Measurements from ENCODE around the gene TBX1.
"Not testable (repeated sequence)": the region's sequence is repeated elsewhere in the genome, so short reads cannot be mapped to it uniquely, and the experiment has no call there.

TBX1 gene

GRCh38 chr22:19763458-19764298 lies 3.1 kb downstream of the TBX1 start:
- no peak for DNase-seq

DNA sequence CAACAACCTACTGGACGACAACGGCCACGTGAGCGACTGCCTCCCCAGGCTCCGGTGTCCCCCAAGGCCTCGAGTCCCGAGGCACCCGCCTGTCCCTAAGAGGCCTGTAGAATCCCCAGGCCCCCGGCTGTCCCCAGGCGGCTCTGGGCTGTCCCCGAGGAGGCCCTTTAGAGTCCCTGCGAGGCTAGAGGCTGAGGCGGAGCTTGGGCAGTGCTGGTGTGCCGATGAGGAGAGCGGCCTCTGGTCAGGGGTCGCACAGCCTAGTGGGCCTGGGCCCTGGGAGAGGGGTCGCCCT lies 3.7 kb downstream of the TBX1 start:
- DNase-seq: no peak

- no peak for DNase-seq
These were observed 4.3 kb downstream of the TBX1 start for GRCh38 chr22:19764636-19765476.

DNA sequence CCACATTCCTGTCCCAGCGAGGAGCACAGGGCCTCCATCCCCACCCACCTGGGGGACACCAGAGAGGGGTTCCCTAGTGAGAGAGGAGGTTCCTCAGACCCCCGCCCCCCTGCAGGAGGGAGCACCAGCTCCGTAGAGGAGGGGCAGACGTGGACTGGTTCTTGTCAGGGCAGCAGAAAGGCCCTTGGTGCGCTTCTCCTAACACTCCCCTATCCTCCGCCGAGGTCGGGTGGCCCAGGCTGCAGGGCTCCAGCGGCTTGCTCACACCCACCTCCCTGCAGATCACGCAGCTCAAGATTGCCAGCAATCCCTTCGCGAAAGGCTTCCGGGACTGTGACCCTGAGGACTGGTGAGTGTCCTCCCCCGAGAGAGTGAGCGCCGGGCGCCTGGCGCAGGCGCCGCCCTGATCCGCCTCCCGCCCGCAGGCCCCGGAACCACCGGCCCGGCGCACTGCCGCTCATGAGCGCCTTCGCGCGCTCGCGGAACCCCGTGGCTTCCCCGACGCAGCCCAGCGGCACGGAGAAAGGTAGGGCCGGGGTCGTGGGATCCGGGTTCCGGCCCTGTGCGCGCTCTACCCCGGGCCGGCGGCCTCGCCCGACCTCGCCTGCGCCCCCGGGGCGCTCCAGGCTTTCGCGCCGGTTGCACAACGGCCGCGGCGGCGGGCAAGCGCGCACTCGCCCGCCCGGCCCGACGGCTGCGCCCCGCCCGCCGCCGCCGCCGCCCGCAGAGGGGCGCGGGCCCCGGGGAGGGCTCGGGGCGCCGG lies 5.1 kb downstream of the TBX1 start:
- DNase-seq: no peak

GRCh38 chr22:19766240-19766510 lies 5.6 kb downstream of the TBX1 start:
- no peak for DNase-seq

DNA sequence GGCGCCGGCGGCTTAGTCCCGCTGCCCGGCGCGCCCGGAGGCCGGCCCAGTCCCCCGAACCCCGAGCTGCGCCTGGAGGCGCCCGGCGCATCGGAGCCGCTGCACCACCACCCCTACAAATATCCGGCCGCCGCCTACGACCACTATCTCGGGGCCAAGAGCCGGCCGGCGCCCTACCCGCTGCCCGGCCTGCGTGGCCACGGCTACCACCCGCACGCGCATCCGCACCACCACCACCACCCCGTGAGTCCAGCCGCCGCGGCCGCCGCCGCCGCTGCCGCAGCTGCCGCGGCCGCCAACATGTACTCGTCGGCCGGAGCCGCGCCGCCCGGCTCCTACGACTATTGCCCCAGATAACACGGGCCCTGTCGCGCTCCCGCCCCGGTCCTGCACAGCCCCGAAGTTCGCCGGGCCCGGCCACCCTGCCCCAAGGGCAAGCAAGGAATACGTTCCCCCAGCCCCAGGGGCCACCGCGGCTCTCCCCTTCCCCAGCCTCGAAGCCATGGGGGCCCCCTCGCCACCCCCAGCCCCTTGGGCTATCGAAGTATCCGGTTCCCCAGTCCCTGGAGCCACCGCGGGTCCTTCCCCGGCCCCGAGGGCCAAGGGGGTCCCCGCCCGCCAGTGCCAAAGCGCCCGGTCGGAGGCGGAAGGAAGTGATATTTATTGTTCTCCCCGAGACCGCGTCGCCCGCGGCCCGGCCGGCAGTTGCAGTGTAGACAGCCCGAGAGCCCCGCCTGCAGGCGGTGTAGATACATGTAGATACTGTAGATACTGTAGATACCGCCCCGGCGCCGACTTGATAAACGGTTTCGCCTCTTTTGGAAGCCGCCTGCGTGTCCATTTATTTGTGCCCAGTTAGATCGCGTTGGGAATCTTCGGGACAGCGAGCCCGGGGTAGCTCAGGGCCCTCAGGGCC lies 6.2 kb downstream of the TBX1 start:
- DNase-seq: no peak

DNA sequence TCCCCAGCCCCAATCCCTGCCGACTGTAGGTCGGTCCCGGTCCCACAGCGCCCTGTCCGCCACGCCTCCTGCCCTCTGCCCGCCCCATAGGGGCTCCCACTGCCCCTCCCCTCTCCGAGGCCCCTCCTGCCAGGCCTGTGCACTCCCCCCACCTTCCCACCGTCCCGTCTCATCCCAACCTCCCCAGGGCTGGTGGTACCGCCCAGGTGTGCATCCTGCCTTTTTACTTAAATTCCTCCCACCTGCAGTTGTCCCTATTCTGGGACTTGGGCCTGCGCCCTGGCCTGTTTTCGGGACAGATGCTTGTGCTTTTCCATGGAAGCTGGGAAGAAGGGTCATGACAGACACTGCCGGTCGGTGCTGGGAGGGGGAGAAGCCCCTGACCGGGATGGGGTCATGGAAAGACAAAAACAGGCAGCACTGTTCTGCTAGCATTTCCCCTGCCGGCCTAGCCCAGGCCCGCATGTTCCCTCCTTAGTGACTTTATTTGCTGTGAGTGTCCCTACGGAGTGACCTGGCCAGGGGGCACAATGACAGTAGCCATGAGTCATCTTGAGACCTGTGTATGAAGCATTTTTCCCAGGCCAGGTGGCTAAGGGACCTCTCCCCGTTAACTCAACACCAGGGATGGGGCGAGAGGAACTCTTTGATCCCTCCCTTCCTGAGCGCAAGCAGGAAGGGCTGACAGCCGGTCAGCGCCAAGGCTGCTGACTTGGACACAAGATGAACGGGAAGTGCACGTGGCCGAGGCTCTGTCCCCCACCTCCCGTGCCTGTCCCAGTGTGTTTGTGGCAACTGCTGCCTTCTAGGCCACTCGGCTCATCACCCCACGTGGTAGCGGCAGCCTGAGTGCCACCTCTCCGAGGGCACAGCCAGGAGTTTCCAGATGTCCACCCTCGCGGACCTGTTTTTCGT lies 7.1 kb downstream of the TBX1 start:
- DNase-seq: no peak

DNA sequence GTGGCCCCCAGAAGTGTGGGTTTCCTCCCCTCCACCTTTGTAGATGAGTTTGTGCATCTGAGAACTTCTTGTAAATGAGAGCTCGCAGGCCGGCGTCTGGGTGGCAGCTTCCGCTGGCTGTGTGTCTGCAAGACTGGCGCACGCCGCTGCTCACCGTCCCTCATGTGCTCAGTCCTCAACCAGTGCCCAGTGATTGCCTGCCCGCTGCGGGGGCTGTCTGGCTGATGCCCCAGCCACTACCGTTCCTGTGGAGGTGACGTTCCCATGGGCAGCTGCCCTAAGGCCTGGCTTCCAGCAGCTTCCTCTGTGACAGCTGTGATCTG lies 8.8 kb downstream of the TBX1 start:
- no peak for DNase-seq

DNA sequence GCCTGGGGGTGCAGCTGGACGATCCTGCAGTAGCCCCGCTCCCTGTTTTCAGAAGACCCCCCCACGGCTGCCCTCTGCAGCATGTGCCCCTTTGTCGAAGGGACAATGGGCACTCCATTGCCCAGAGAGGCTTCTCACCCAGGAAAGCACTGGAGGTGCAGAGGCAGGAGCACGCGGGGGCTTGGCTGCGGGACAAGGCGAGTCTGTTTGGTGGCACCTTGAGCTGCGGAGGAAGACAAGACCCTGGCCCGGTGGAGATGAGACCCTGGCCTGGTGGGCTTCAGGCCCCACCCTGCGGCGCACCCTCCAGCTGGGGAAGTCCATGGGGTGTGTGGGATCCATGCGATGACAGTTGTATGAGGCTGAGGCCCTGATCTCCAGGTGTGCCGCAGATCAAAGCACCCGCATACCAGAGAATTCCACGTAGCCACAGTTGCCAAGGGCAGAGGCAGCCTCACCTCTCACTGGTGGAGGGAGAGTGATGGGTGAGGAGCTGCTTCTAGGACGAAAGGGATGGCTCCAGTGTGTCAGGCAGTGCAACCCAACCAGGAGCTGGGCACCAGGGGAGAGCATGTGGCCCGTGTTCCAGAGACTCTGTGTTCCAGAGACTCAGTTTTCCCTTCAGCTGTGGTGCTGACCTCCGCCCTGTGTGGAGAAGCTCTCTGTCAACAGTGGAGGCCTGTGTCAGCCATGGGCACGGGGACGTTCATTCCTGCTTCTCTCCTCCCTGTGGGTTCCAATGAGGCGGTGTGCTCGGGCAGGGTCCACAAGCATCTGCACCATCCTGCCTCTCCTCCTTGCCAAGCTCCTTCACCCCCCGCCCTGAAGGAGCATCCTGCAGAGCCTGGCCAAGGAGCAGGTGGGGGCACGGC lies 10.0 kb downstream of the TBX1 start:
- no peak for DNase-seq

DNA sequence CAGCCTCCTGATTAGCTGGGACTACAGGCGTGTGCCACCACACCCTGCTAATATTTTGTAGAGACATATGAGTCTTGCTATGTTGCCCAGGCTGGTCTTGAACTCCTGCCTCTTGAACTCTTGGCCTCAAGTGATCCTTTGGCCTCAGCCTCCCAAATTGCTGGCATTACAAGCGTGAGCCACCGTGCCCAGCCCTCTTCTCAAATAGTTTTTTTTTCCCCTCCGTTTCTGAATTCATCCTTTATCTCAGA lies 11.8 kb downstream of the TBX1 start:
- DNase-seq: no peak

- DNase-seq: no peak
These were observed 12.3 kb downstream of the TBX1 start for GRCh38 chr22:19772673-19773469.

- DNase-seq: no peak
These were observed 13.0 kb downstream of the TBX1 start for GRCh38 chr22:19773470-19774040.

DNA sequence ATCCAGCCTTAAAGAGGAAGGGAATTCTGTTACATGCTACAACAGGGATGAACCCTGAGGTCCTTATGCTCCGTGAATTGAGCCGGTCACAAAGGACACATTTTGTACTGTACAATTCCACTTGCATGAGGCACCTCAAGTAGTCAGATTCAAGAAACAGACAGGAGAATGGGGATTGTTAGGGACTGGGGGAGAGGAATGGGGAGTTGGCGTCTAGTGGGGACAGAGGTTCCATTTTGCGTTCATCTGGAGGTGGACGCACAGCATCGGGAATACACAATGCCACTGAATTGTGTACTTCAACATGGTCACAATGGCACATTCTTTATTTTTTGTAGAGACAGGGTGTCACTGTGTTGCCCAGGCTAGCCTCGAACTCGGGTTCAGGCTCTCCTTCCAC lies 14.1 kb downstream of the TBX1 start:
- DNase-seq: no peak

DNA sequence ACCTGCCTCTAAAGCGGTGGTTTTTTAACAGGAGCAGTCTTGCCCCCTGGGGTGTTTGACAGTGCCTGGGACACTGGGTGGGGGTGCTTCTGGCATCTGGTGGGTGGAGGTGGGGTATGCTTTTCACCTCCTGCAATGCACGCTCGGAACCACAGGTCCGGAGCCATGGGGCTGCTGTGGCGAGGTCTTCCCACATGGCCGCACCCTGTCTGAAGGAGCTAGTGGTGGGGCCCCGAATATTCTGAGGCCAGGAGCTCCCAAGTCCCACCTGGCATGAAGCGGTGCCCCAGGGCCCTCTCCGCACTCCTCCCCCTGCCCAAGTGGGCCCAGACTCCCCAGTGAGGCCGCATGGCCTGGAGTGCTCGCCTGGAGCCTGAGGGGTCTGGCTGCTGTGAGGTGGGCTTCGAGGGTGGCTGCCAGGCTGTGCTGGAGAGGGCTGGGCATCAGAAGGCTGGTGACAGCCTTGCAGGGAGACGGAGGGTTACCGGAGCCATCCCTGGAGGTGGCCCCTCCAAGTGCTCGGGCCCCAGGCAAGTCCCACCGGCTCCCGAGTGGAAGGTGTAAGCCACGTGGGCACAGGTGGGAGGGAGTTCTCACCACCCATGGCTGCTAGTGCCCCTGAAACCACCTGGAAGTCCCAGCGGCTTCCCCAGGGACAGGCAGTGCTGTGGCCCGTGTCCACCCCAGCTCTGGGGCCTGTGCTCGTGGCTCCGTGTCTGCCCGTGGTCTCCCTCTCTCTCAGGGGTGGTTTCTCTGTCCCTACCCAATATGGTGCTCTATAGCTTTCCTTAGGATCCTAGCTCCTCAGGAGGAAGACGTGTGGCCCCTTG lies 15.1 kb downstream of the TBX1 start:
- DNase-seq: no peak

- DNase-seq: no peak
These were observed 16.0 kb downstream of the TBX1 start for GRCh38 chr22:19776433-19777031.

- not testable (repeated sequence) for DNase-seq
These were observed 16.6 kb downstream of the TBX1 start for GRCh38 chr22:19777192-19777591.

DNA sequence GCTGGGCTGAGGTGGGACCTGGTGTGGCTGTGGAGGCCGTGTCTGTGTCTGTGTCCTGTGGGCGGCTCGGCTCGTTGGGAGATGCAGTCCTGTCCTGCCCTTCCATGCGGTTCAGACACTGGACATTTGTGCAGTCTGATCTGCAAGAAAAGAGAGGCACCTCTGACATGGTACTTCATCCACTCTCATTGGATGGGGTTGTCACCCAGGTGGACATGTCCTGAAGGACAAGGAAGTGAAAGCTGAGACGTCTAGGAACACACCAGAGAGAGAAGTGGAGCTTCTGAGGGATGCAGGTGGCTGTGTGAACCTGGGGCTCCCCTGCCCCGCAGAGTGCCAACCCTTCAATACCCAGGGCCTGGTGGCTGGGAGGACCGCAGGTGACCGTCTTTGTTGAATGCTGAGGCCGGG lies 18.4 kb downstream of the TBX1 start:
- DNase-seq: no peak

Data from hypothalamus (tissue), 51 donors.